ENCODE measurements around the gene ESRRG.

- TF ChIP-seq MXI1 (conservative IDR thresholded peaks at IDR 0.05; ENCODE audit: poor library complexity, severe bottlenecking) (no peak), SMC3 (conservative IDR thresholded peaks at IDR 0.05; ENCODE audit: poor library complexity) (no peak), POLR2AphosphoS5 (IDR thresholded peaks at IDR 0.05) (no peak), EP300 (conservative IDR thresholded peaks at IDR 0.05; ENCODE audit: poor library complexity, severe bottlenecking) (no peak), CTCF (IDR thresholded peaks at IDR 0.05; ENCODE audit: poor library complexity, severe bottlenecking) (no peak)
Observed at GRCh38 chr1:216542263-216542662, 181.0 kb downstream of the ESRRG start.
